Lower leg skin (tissue), 3 donors: ENCODE results near the gene TBC1D32.

ENCODE experiments used
- POLR2A ChIP-seq, 2 donors: fragments of 450-650 bp; IDR thresholded peaks; one replicate each; pipeline ENCODE4 v1.6.1; 2016 to 2017; ENCODE audit warnings: antibody characterized with exemption in 2 of 2, mild to moderate bottlenecking in 1 of 2, moderate library complexity in 1 of 2
- TF ChIP-seq, protein P1 (sequence below), 3 donors: fragments of 450-650 bp; IDR thresholded peaks; one replicate each; pipeline ENCODE4 v1.5.1; 2016; ENCODE audit warnings: antibody characterized with exemption in 3 of 3, mild to moderate bottlenecking in 3 of 3, moderate library complexity in 2 of 3

DNA sequence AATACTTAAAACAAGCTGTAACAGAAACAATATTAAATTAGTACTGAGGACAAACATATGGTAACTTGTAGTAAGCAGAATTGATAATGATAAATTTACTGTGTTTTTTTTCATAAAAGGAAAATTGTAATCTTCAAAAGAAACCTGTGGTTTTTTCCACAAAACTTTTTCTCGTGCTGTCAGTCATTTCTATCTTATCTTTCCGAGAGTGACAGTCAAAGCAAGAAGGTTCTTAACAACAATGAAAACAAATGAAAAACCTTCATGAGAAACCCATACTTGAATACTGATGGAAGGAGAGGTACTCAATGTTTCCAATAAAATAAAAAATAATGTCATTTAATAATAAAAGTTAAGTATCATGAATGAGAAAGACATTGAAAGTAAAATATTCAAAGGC lies 174.0 kb downstream of the TBC1D32 start:
- TF ChIP-seq, protein P1, sequence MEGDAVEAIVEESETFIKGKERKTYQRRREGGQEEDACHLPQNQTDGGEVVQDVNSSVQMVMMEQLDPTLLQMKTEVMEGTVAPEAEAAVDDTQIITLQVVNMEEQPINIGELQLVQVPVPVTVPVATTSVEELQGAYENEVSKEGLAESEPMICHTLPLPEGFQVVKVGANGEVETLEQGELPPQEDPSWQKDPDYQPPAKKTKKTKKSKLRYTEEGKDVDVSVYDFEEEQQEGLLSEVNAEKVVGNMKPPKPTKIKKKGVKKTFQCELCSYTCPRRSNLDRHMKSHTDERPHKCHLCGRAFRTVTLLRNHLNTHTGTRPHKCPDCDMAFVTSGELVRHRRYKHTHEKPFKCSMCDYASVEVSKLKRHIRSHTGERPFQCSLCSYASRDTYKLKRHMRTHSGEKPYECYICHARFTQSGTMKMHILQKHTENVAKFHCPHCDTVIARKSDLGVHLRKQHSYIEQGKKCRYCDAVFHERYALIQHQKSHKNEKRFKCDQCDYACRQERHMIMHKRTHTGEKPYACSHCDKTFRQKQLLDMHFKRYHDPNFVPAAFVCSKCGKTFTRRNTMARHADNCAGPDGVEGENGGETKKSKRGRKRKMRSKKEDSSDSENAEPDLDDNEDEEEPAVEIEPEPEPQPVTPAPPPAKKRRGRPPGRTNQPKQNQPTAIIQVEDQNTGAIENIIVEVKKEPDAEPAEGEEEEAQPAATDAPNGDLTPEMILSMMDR (IDR thresholded peaks at IDR 0.05) = no peak
- TF ChIP-seq POLR2A (IDR thresholded peaks at IDR 0.05) = no peak
